IMR-90 (cell line): ENCODE data around the gene RNF11. TPM values are rescaled to one million over a fixed set of nuclear protein-coding genes. Genes with fewer than 3 reads are reported as not detected.
A peak's percentile ranks its signal among the peaks of the same experiment; 100 is the strongest.

Experiments used
- ATAC-seq: fragments of 200-7000 bp; cut with Tn5 transposase; 2 replicates; pipeline ENCODE4 v1.9.1; 2020; ENCODE audit warnings: low read depth, mild to moderate bottlenecking, moderate library complexity
- BruUV-seq: library from RNA; stranded (reverse); fragments of 400-500 nt; replicated peaks from 2 replicates; lab custom pipeline; 2021; lab: Mats Ljungman, UMichigan
- CTCF ChIA-PET: fragments of 300-600 bp; formaldehyde crosslinking; extraction: SDS; loops from one replicate; lab custom pipeline; 2021; ENCODE audit warnings: antibody characterized with exemption; lab: Yijun Ruan, JAX
- POLR2A ChIA-PET: fragments of 300-600 bp; sonication (Branson Sonifier 250); formaldehyde crosslinking; loops from one replicate; lab custom pipeline; 2022; ENCODE audit warnings: antibody characterized with exemption; ENCODE audit not compliant: unreplicated experiment; lab: Charles Lee
- DNase-seq: peaks from one replicate; pipeline ENCODE4 v3.0.0; 2013
- H2AFZ ChIP-seq: replicated peaks from 2 replicates; pipeline ENCODE3; 2013; ENCODE audit warnings: low read length, mild to moderate bottlenecking; ENCODE audit not compliant: poor library complexity
- H2AK5ac ChIP-seq: 2 replicates; pipeline ENCODE4 v1.6.1; 2013; ENCODE audit warnings: low read depth, low read length, inconsistent platforms
- H2AK9ac ChIP-seq: replicated peaks from 2 replicates; pipeline ENCODE3; 2013; ENCODE audit warnings: mild to moderate bottlenecking, low read depth, low read length, moderate library complexity; ENCODE audit not compliant: poor library complexity
- H2BK120ac ChIP-seq: 2 replicates; pipeline ENCODE4 v1.6.1; 2013; ENCODE audit warnings: low read depth, low read length, inconsistent platforms
- H2BK15ac ChIP-seq: 3 replicates; pipeline ENCODE4 v1.6.1; 2013; ENCODE audit warnings: low read depth, low read length, inconsistent platforms
- H2BK20ac ChIP-seq: 2 replicates; pipeline ENCODE4 v1.6.1; 2013; ENCODE audit warnings: low read depth, mild to moderate bottlenecking, inconsistent platforms, low read length, moderate library complexity
- H2BK5ac ChIP-seq: 2 replicates; pipeline ENCODE4 v1.6.1; 2013; ENCODE audit warnings: mild to moderate bottlenecking, low read depth, low read length, inconsistent platforms; ENCODE audit not compliant: poor library complexity, severe bottlenecking
- H3K14ac ChIP-seq: replicated peaks from 2 replicates; pipeline ENCODE4 v1.6.1; 2013; ENCODE audit warnings: low read depth, low read length, inconsistent platforms
- H3K18ac ChIP-seq: 2 replicates; pipeline ENCODE4 v1.6.1; 2013; ENCODE audit warnings: low read depth, low read length, control low read depth
- H3K23ac ChIP-seq: 2 replicates; pipeline ENCODE4 v1.6.1; 2013; ENCODE audit warnings: low read depth, low read length, inconsistent platforms
- H3K27ac ChIP-seq: 2 replicates; pipeline ENCODE4 v1.5.1; 2013; ENCODE audit warnings: mild to moderate bottlenecking, control low read depth, low read length; ENCODE audit not compliant: insufficient read depth
- H3K27me3 ChIP-seq: 2 replicates; pipeline ENCODE4 v1.6.1; 2013; ENCODE audit warnings: low read length; ENCODE audit not compliant: control insufficient read depth, insufficient read depth
- H3K36me3 ChIP-seq: 2 replicates; pipeline ENCODE4 v1.6.1; 2013; ENCODE audit warnings: low read length, mixed read lengths; ENCODE audit not compliant: control insufficient read depth, insufficient read depth
- H3K4ac ChIP-seq: 2 replicates; pipeline ENCODE4 v1.6.1; 2013; ENCODE audit warnings: low read depth, low read length, inconsistent platforms
- H3K4me1 ChIP-seq: 2 replicates; pipeline ENCODE4 v1.6.1; 2013; ENCODE audit warnings: low read length, mixed read lengths; ENCODE audit not compliant: control insufficient read depth, insufficient read depth
- H3K4me2 ChIP-seq: 2 replicates; pipeline ENCODE4 v1.6.1; 2013; ENCODE audit warnings: low read depth, mild to moderate bottlenecking, control low read depth, low read length, moderate library complexity
- H3K4me3 ChIP-seq: 2 replicates; pipeline ENCODE4 v1.5.1; 2013; ENCODE audit warnings: low read depth, mild to moderate bottlenecking, control low read depth, low read length, moderate library complexity; ENCODE audit not compliant: insufficient read depth
- H3K56ac ChIP-seq: 2 replicates; pipeline ENCODE4 v1.6.1; 2013; ENCODE audit warnings: low read length, inconsistent platforms; ENCODE audit not compliant: insufficient read depth; ENCODE audit errors: extremely low read depth
- H3K79me1 ChIP-seq, 2 experiments: 2 replicates each; pipeline ENCODE4 v1.6.1; 2013; ENCODE audit warnings: low read length in 2 of 2, inconsistent platforms in 1 of 2, low read depth in 1 of 2
- H3K9ac ChIP-seq: 2 replicates; pipeline ENCODE4 v1.6.1; 2013; ENCODE audit warnings: low read depth, low read length, control low read depth
- H3K9me1 ChIP-seq: 2 replicates; pipeline ENCODE4 v1.6.1; 2013; ENCODE audit warnings: low read length, inconsistent platforms; ENCODE audit not compliant: insufficient read depth
- H3K9me3 ChIP-seq: 2 replicates; pipeline ENCODE4 v1.6.1; 2013; ENCODE audit warnings: low read length; ENCODE audit not compliant: control insufficient read depth, insufficient read depth
- H4K20me1 ChIP-seq: 2 replicates; pipeline ENCODE4 v1.6.1; 2013; ENCODE audit warnings: low read length, inconsistent platforms; ENCODE audit not compliant: insufficient read depth
- H4K5ac ChIP-seq: 2 replicates; pipeline ENCODE4 v1.6.1; 2013; ENCODE audit warnings: mild to moderate bottlenecking, low read depth, low read length, control low read depth
- H4K8ac ChIP-seq, 2 experiments: 2 replicates each; pipeline ENCODE4 v1.6.1; 2013; ENCODE audit warnings: low read depth in 2 of 2, low read length in 2 of 2, control low read depth in 1 of 2, inconsistent platforms in 1 of 2
- H4K91ac ChIP-seq: 2 replicates; pipeline ENCODE4 v1.6.1; 2013; ENCODE audit warnings: low read depth, low read length, inconsistent platforms; ENCODE audit not compliant: insufficient read depth
- BHLHE40 ChIP-seq: fragments of 150-350 bp; IDR thresholded peaks from 2 replicates; pipeline ENCODE4 v1.6.1; 2016; ENCODE audit warnings: mild to moderate bottlenecking, low read depth, low read length
- CEBPB ChIP-seq: IDR thresholded peaks from 2 replicates; pipeline ENCODE4 v1.6.1; 2012; ENCODE audit warnings: low read depth, low read length, improper control_type of control experiment
- CHD1 ChIP-seq: IDR thresholded peaks from 2 replicates; pipeline ENCODE4 v1.6.1; 2012; ENCODE audit warnings: low read depth, low read length, improper control_type of control experiment
- FOS ChIP-seq: fragments of 150-350 bp; IDR thresholded peaks from 2 replicates; pipeline ENCODE4 v1.6.1; 2016; ENCODE audit warnings: low read depth, low read length
- MAFK ChIP-seq: IDR thresholded peaks from 2 replicates; pipeline ENCODE4 v1.6.1; 2012; ENCODE audit warnings: low read depth, low read length, improper control_type of control experiment
- MAZ ChIP-seq: IDR thresholded peaks from 2 replicates; pipeline ENCODE4 v1.6.1; 2012; ENCODE audit warnings: low read depth, mild to moderate bottlenecking, low read length, improper control_type of control experiment, moderate library complexity, borderline replicate concordance
- MXI1 ChIP-seq: IDR thresholded peaks from 2 replicates; pipeline ENCODE4 v1.6.1; 2012; ENCODE audit warnings: low read depth, mild to moderate bottlenecking, low read length, moderate library complexity, borderline replicate concordance
- NFE2L2 ChIP-seq: fragments of 150-350 bp; IDR thresholded peaks from 2 replicates; pipeline ENCODE4 v1.6.1; 2016; ENCODE audit warnings: low read depth, mild to moderate bottlenecking, low read length
- POLR2A ChIP-seq: IDR thresholded peaks from 2 replicates; pipeline ENCODE4 v1.6.1; 2012; ENCODE audit warnings: mild to moderate bottlenecking, low read depth, low read length
- RAD21 ChIP-seq: IDR thresholded peaks from 2 replicates; pipeline ENCODE4 v1.6.1; 2012; ENCODE audit warnings: low read length, improper control_type of control experiment
- RCOR1 ChIP-seq: IDR thresholded peaks from 2 replicates; pipeline ENCODE4 v1.6.1; 2012; ENCODE audit warnings: mild to moderate bottlenecking, low read length, improper control_type of control experiment; ENCODE audit not compliant: insufficient replicate concordance
- RFX5 ChIP-seq: IDR thresholded peaks from 2 replicates; pipeline ENCODE4 v1.8.0; 2012; ENCODE audit warnings: low read depth, mild to moderate bottlenecking, low read length, moderate library complexity
- SMC3 ChIP-seq: fragments of 150-350 bp; IDR thresholded peaks from 2 replicates; pipeline ENCODE4 v1.6.1; 2016; ENCODE audit warnings: low read depth, mild to moderate bottlenecking, antibody characterized with exemption, low read length, moderate library complexity
- WGBS, 2 experiments: methylation state at CpG; one replicate each; pipeline versions ENCODE4 v1.1.5 to v1.1.7; 2013; ENCODE audit warnings: missing lambda C conversion rate in 2 of 2; ENCODE audit not compliant: insufficient read length in 1 of 2; ENCODE audit errors: extremely low coverage in 2 of 2; 5-methylcytosine and 5-hydroxymethylcytosine counted together
- dilution Hi-C: fragments of 300-500 bp; cut with HindIII; formaldehyde crosslinking; loops from one replicate; pipeline ENCODE4 v1.14.3; 2018; ENCODE audit warnings: low sequenced_read_pairs; ENCODE audit not compliant: unreplicated experiment
- in situ Hi-C: fragments of 300-500 bp; cut with MboI; formaldehyde crosslinking; loops from 3 replicates; pipeline ENCODE4 v1.14.3; 2019; ENCODE audit warnings: low sequenced_read_pairs, inconsistent platforms, mixed read lengths
- intact Hi-C: fragments of 100-400 bp; cut with micrococcal nuclease; formaldehyde crosslinking; loops from 2 replicates; pipeline ENCODE4 v1.10.0; 2022
- polyA plus RNA-seq, 3 experiments: library from polyadenylated mRNA; depleted of rRNA; stranded (reverse); fragments of >200 nt; gene quantifications; 2 replicates each; pipeline ENCODE4 v1.2.3, GENCODE V29; 2012; ENCODE audit warnings: low replicate concordance in 1 of 3
- total RNA-seq: library from RNA; depleted of rRNA; stranded (reverse); fragments of >200 nt; gene quantifications from 2 replicates; pipeline ENCODE4 v1.2.3, GENCODE V29; 2012
- TF ChIP-seq, protein P1 (sequence below): fragments of 150-350 bp; IDR thresholded peaks from 2 replicates; pipeline ENCODE4 v1.6.1; 2016; ENCODE audit warnings: low read depth, mild to moderate bottlenecking, low read length, moderate library complexity, borderline replicate concordance
- TF ChIP-seq, protein P2 (sequence below): conservative IDR thresholded peaks from 2 replicates; pipeline ENCODE4 v1.5.1; 2012; ENCODE audit warnings: mild to moderate bottlenecking, low read depth, low read length, improper control_type of control experiment
- TF ChIP-seq, protein P3 (sequence below): fragments of 150-350 bp; IDR thresholded peaks from 2 replicates; pipeline ENCODE4 v1.6.1; 2017; ENCODE audit warnings: mild to moderate bottlenecking, antibody characterized with exemption, low read length, low read depth

RNF11 gene
- total and polyA plus RNA-seq, 2 of the 4 experiments (the other 2 are of a cell fraction): 63.3 to 64.1 TPM

DNA sequence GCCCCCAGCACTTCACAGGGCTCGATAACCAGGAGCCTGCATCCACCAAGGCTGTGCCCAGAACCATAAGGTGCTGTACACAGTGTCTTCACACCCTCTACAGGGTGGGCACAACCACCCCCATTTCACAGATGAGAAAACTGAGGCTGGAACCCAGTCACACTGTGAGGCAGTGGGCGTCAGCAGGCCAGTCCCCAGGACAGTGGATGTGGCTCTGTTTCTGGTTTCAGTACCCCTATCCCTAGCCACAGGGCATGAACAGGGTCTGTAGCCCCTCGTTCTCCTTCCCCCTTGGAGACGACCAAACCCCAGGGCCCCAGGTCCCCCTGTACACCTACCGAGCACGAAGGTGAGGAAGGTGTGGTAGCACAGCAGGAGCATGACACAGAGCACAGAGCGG, 66.7 kb downstream of the RNF11 start:
- POLR2A ChIA-PET: no interaction called here
- Histone ChIP-seq H4K8ac (no peak overlapping the region), H3K27me3 (no peaks in the 10 kb centered on the region; the same call in 1 of the 2 replicates), H2BK5ac (no peak overlapping the region), H2BK15ac (no peak overlapping the region), H3K18ac (no peak overlapping the region), H3K9me1 (peaks cover 9% of the 10 kb centered on the region; the same call in 1 of the 2 replicates), H3K27ac (no peak overlapping the region), H3K14ac (no peak overlapping the region), H3K36me3 (no peaks in the 10 kb centered on the region), H3K79me1 (no peaks in the 10 kb centered on the region), H2AFZ (peak overlapping the region; percentile 21), H4K91ac (no peak overlapping the region), H2BK120ac (no peak overlapping the region), H3K23ac (no peak overlapping the region), H3K4me3 (no peak overlapping the region), H3K9me3 (no peaks in the 10 kb centered on the region), H3K4me1 (no peaks in the 10 kb centered on the region; the same call in 1 of the 2 replicates), H2AK5ac (no peak overlapping the region), H3K56ac (no peak overlapping the region), H4K5ac (no peak overlapping the region), H4K20me1 (no peaks in the 10 kb centered on the region), H3K9ac (no peak overlapping the region), H2AK9ac (peak overlapping the region; percentile 78), H3K4ac (no peak overlapping the region), H2BK20ac (no peak overlapping the region), H3K4me2 (no peak overlapping the region)
- intact Hi-C loops: no loop called here
- ATAC-seq (no peak), DNase-seq (no peak)
- CTCF ChIA-PET: no interaction called here
- BruUV-seq: no TSS peak
- dilution Hi-C loops: no loop called here
- TF ChIP-seq, protein P1, sequence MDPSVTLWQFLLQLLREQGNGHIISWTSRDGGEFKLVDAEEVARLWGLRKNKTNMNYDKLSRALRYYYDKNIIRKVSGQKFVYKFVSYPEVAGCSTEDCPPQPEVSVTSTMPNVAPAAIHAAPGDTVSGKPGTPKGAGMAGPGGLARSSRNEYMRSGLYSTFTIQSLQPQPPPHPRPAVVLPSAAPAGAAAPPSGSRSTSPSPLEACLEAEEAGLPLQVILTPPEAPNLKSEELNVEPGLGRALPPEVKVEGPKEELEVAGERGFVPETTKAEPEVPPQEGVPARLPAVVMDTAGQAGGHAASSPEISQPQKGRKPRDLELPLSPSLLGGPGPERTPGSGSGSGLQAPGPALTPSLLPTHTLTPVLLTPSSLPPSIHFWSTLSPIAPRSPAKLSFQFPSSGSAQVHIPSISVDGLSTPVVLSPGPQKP: no peak
- TF ChIP-seq, protein P2, sequence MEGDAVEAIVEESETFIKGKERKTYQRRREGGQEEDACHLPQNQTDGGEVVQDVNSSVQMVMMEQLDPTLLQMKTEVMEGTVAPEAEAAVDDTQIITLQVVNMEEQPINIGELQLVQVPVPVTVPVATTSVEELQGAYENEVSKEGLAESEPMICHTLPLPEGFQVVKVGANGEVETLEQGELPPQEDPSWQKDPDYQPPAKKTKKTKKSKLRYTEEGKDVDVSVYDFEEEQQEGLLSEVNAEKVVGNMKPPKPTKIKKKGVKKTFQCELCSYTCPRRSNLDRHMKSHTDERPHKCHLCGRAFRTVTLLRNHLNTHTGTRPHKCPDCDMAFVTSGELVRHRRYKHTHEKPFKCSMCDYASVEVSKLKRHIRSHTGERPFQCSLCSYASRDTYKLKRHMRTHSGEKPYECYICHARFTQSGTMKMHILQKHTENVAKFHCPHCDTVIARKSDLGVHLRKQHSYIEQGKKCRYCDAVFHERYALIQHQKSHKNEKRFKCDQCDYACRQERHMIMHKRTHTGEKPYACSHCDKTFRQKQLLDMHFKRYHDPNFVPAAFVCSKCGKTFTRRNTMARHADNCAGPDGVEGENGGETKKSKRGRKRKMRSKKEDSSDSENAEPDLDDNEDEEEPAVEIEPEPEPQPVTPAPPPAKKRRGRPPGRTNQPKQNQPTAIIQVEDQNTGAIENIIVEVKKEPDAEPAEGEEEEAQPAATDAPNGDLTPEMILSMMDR: no peak
- TF ChIP-seq RAD21 (no peak), FOS (no peak), SMC3 (no peak), CHD1 (no peak), RCOR1 (no peak), NFE2L2 (no peak), BHLHE40 (no peak), POLR2A (no peak), MXI1 (no peak), CEBPB (no peak), MAFK (no peak), RFX5 (no peak), MAZ (no peak)
- TF ChIP-seq, protein P3, sequence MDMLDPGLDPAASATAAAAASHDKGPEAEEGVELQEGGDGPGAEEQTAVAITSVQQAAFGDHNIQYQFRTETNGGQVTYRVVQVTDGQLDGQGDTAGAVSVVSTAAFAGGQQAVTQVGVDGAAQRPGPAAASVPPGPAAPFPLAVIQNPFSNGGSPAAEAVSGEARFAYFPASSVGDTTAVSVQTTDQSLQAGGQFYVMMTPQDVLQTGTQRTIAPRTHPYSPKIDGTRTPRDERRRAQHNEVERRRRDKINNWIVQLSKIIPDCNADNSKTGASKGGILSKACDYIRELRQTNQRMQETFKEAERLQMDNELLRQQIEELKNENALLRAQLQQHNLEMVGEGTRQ: no peak
- in situ Hi-C loops: no loop called here
- no CpG with 5 or more reads among the region's 7 CpGs for WGBS, 2 experiments
